ENCODE measurements around the gene ADCY2.

ADCY2 gene

DNA sequence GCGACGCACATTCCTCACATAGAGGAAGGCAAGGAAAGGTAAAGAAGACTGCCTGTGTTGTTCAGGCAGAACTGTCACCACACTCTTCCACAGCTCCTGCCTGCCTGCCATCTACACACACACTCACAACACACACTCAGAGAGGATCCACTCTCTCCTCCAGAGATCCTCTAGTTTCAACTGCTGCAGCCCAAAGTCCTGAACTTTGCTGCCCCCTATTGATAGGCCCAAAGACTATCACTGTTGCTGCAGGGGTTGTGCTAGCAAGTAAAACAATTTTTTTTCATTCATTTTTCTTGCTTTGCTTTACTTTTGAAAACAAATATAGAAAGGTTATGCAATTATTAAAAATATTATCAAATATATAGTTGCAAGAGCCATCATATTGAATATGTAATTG lies 460.9 kb downstream of the ADCY2 start:
- H3K4me3 ChIP-seq: no peak overlapping the region
- no peak overlapping the region for H3K27ac ChIP-seq
- DNase-seq: no peak
- H3K36me3 ChIP-seq: peaks cover 25 to 44% (median 26%) of the 10 kb centered on the region in 3 donors
- H3K27me3 ChIP-seq: no peaks in the 10 kb centered on the region
- intact Hi-C loops (cut with DNase I; ENCODE audit: low total_unique reads): no loop called here
- H3K9me3 ChIP-seq: no peaks in the 10 kb centered on the region
- TF ChIP-seq, protein P1, sequence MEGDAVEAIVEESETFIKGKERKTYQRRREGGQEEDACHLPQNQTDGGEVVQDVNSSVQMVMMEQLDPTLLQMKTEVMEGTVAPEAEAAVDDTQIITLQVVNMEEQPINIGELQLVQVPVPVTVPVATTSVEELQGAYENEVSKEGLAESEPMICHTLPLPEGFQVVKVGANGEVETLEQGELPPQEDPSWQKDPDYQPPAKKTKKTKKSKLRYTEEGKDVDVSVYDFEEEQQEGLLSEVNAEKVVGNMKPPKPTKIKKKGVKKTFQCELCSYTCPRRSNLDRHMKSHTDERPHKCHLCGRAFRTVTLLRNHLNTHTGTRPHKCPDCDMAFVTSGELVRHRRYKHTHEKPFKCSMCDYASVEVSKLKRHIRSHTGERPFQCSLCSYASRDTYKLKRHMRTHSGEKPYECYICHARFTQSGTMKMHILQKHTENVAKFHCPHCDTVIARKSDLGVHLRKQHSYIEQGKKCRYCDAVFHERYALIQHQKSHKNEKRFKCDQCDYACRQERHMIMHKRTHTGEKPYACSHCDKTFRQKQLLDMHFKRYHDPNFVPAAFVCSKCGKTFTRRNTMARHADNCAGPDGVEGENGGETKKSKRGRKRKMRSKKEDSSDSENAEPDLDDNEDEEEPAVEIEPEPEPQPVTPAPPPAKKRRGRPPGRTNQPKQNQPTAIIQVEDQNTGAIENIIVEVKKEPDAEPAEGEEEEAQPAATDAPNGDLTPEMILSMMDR (IDR thresholded peaks at IDR 0.05): peak; percentile 26 to 38
- peaks cover 0 to 6% (median 0%) of the 10 kb centered on the region in 4 donors for H3K4me1 ChIP-seq

DNA sequence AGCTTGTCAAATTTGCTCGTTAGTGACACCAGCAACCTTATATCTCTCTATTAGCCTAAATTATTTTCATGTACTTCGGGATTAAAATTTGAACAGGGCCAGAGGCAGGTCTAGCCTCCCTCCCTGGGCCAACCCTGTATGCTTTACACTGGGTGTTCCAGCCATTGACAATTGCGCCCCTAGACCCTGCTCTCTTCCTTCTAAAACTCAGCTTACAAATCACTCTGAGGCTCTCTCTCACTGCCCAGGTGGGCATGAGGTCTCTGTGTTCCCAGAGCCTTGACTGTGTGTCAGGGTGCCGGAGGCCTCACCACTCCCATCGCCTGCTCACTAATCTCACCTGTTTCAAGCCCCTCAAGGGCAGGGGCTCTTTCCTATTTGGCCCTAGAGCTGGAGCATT lies 461.4 kb downstream of the ADCY2 start:
- no peak overlapping the region for H3K27ac ChIP-seq
- TF ChIP-seq, protein P1 (IDR thresholded peaks at IDR 0.05): no peak
- no peak overlapping the region for H3K4me3 ChIP-seq
- peaks cover 0 to 3% (median 0%) of the 10 kb centered on the region in 4 donors for H3K4me1 ChIP-seq
- peaks cover 30 to 49% (median 31%) of the 10 kb centered on the region in 3 donors for H3K36me3 ChIP-seq
- H3K9me3 ChIP-seq: no peaks in the 10 kb centered on the region
- H3K27me3 ChIP-seq: no peaks in the 10 kb centered on the region
- intact Hi-C loops (cut with DNase I; ENCODE audit: low total_unique reads): no loop called here
- DNase-seq: no peak

DNA sequence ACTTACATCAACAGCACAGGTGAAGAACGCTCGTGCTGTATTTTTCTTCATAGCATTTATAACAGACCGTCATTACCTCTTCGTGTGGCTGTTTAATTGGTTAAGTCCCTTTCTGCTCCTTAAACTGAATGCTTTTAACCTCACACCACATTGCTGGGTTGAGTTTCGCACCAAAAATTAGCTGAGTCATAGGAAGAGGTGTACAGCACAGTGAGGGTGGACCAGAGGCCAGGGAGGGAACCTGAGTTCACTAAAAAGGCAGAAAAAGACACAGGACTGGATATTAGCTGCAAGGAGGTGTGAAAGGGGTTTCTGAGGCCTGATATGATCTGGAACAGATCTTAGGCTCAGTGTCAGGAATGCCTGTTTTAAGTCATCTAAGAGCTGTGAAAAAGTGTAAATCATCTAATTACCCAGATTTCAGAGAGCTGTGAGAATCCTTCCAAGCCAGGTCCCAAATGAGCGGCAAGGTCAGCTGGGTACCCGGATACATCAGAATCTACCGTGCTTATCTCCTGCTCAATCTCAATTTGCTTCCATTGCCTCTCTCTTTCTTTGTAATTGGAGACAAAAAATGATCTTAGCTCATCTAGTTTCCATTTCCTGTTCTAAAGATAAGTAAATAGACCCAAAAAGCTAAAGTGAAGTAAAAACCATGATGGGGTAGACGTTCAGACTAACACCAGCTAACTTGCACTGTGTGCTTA lies 462.1 kb downstream of the ADCY2 start:
- no peaks in the 10 kb centered on the region for H3K27me3 ChIP-seq
- no peak overlapping the region for H3K27ac ChIP-seq
- H3K4me1 ChIP-seq: no peaks in the 10 kb centered on the region
- H3K4me3 ChIP-seq: no peak overlapping the region
- TF ChIP-seq, protein P1 (IDR thresholded peaks at IDR 0.05): no peak
- DNase-seq: no peak
- H3K9me3 ChIP-seq: no peaks in the 10 kb centered on the region
- H3K36me3 ChIP-seq: peaks cover 34 to 56% (median 35%) of the 10 kb centered on the region in 3 donors
- intact Hi-C loops (cut with DNase I; ENCODE audit: low total_unique reads): no loop called here

DNA sequence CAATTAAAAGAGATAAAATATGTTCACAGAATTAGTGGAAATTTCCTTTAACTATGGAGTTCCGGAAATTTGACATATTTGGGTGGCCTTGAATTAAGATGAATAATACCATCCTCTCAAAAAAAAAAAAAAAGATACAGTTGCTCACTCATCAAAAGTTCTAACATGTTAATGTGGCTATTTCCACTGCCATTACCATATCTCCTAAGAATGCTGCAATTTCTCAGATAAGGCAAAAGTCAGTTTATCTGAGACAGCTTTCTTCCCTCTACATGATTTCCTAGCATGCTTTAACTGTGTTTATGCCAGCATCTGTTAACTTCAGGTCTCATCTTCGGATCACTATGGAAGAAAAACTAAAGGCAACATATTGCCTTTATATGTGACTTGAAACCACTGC lies 470.3 kb downstream of the ADCY2 start:
- H3K9me3 ChIP-seq: no peaks in the 10 kb centered on the region
- H3K27ac ChIP-seq: no peak overlapping the region
- peaks cover 13 to 35% (median 20%) of the 10 kb centered on the region in 3 donors for H3K36me3 ChIP-seq
- no peak for DNase-seq
- peaks cover 0 to 23% (median 18%) of the 10 kb centered on the region in 4 donors for H3K4me1 ChIP-seq
- H3K4me3 ChIP-seq: no peak overlapping the region
- TF ChIP-seq, protein P1 (IDR thresholded peaks at IDR 0.05): no peak
- intact Hi-C loops (cut with DNase I; ENCODE audit: low total_unique reads): no loop called here
- no peaks in the 10 kb centered on the region for H3K27me3 ChIP-seq

DNA sequence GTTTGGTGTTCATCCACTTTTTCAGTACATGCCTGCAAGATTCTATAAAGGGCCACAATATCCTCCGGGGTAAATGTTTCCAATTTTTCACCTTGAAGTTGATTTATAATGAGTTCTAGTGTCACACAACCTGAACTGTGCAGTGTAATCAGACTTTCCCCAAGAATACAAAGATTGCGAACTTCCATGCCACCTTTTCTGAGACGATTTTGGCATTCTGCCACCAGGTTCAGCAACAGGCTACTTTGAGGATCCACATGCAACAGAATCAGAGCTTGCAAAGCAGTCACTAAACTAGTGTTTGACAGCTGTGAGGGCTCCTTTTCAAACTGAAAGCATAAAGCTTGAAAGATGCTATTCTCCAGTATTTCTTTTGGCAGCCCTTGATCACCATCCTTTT lies 471.3 kb downstream of the ADCY2 start:
- DNase-seq: no peak
- H3K4me3 ChIP-seq: no peak overlapping the region
- H3K9me3 ChIP-seq: no peaks in the 10 kb centered on the region
- no peak overlapping the region for H3K27ac ChIP-seq
- peaks cover 4 to 25% (median 15%) of the 10 kb centered on the region in 3 donors for H3K36me3 ChIP-seq
- peaks cover 0 to 28% (median 19%) of the 10 kb centered on the region in 4 donors for H3K4me1 ChIP-seq
- H3K27me3 ChIP-seq: no peaks in the 10 kb centered on the region
- TF ChIP-seq, protein P1 (IDR thresholded peaks at IDR 0.05): no peak
- intact Hi-C loops (cut with DNase I; ENCODE audit: low total_unique reads): no loop called here
